Measurements from ENCODE around the gene SIVA1. TPM values are rescaled to one million over a fixed set of nuclear protein-coding genes. Genes with fewer than 3 reads are reported as not detected.

The SIVA1 gene
- total RNA-seq, 1 experiment from 2014 or later: 128 TPM

DNA sequence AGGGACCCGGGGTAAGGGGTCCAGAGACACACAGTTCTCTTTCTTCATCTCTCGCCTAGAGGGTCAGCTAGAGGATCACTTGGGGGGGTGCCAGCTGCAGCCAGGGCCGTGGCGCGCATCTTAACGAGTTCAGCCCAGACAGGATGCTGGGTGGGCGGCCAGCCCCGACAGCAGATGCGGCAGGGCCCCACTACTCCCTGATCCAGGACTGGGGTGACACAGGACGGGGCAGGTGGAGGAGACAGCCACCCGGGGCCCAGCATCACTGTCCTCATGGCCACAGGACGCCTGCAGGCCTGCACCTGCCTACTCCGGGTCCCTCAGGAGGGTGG is 29.8 kb downstream of the SIVA1 start (continued):
- no peak for TF ChIP-seq ZNF512 (CRISPR knock-in tag; IDR thresholded peaks at IDR 0.05; ENCODE audit: borderline replicate concordance)

DNA sequence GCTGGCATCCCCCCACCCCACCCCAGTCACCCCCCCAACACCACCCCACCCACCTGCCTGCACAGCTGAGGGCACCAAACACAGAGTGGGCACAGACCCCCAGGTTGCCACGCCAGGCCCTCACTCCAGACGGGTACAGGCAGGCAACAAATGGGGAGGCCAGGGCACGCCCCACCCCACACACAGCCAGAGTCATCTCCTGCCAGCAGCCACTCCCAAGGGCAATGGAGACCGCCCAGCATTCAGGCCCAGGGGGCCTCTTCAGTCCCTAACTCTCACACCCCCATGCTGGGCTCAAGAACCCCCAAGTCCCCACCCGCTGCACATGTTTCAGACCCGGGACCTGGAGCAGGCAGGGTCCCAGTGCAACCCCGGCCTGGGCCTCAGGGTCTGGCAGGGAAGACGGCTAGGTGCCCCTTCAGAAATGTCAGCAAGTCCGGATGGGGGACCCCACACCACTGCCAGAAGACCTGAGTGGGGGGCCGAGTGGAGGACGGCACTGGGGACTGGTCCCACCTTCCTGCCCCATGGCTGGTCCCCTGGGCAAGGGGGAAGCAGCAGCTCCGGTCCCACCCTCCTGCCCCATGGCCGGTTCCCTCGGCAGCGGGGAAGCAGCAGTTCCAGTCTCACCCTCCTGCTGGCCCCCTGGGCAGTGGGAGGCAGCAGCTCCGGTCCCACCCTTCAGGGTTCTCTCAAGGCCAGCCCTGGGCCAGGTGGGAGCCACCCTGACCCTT is 30.7 kb downstream of the SIVA1 start:
- no peak overlapping the region for H3K4me3 Mint-ChIP-seq
- TF ChIP-seq ATF1 (CRISPR knock-in tag; IDR thresholded peaks at IDR 0.05) (no peak), ZNF423 (CRISPR knock-in tag; IDR thresholded peaks at IDR 0.05) (no peak), AR (CRISPR knock-in tag; IDR thresholded peaks at IDR 0.05) (no peak)
- TF ChIP-seq, protein P1, sequence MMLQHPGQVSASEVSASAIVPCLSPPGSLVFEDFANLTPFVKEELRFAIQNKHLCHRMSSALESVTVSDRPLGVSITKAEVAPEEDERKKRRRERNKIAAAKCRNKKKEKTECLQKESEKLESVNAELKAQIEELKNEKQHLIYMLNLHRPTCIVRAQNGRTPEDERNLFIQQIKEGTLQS (CRISPR knock-in tag; conservative IDR thresholded peaks at IDR 0.05): no peak
- no peaks in the 10 kb centered on the region for H3K4me1 Mint-ChIP-seq
- DNase-seq (ENCODE audit: low spot score) (no peak), ATAC-seq (no peak)
- H3K9me3 Mint-ChIP-seq: no peaks in the 10 kb centered on the region
- no peaks in the 10 kb centered on the region for H3K36me3 Mint-ChIP-seq
- H3K27ac Mint-ChIP-seq: no peak overlapping the region
- ChIA-PET CTCF (interaction anchor here (0.7 kb wide), 1 partner anchor 44 kb away, joined by 3 read pairs; no protein-coding TSS in a partner anchor), POLR2A (no interaction called here)
- no peaks in the 10 kb centered on the region for H3K27me3 Mint-ChIP-seq (ENCODE audit: low read depth)

GRCh38 chr14:104784218-104784568 is 31.2 kb downstream of the SIVA1 start:
- TF ChIP-seq, protein P1 (CRISPR knock-in tag; conservative IDR thresholded peaks at IDR 0.05): no peak
- TF ChIP-seq, protein P2, sequence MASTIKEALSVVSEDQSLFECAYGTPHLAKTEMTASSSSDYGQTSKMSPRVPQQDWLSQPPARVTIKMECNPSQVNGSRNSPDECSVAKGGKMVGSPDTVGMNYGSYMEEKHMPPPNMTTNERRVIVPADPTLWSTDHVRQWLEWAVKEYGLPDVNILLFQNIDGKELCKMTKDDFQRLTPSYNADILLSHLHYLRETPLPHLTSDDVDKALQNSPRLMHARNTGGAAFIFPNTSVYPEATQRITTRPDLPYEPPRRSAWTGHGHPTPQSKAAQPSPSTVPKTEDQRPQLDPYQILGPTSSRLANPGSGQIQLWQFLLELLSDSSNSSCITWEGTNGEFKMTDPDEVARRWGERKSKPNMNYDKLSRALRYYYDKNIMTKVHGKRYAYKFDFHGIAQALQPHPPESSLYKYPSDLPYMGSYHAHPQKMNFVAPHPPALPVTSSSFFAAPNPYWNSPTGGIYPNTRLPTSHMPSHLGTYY (CRISPR knock-in tag; IDR thresholded peaks at IDR 0.05): no peak
- TF ChIP-seq JAZF1 (CRISPR knock-in tag; IDR thresholded peaks at IDR 0.05): no peak
- TF ChIP-seq ZMAT4 (CRISPR knock-in tag; IDR thresholded peaks at IDR 0.05): no peak
- no peak for TF ChIP-seq MXD4 (CRISPR knock-in tag; IDR thresholded peaks at IDR 0.05; ENCODE audit: borderline replicate concordance)
- TF ChIP-seq GABPB1 (CRISPR knock-in tag; IDR thresholded peaks at IDR 0.05): no peak
- no peak for TF ChIP-seq EMX1 (CRISPR knock-in tag; IDR thresholded peaks at IDR 0.05)
- TF ChIP-seq ZBTB43 (CRISPR knock-in tag; IDR thresholded peaks at IDR 0.05): no peak
- no peak for TF ChIP-seq ZNF425 (CRISPR knock-in tag; conservative IDR thresholded peaks at IDR 0.05)
- no peak for TF ChIP-seq TEAD1 (CRISPR knock-in tag; IDR thresholded peaks at IDR 0.05)
- no peak for TF ChIP-seq NR1H2 (CRISPR knock-in tag; IDR thresholded peaks at IDR 0.05)
- TF ChIP-seq RORB (CRISPR knock-in tag; IDR thresholded peaks at IDR 0.05): no peak
- TF ChIP-seq ELF4 (CRISPR knock-in tag; IDR thresholded peaks at IDR 0.05; ENCODE audit: low read depth): no peak
- no peak for TF ChIP-seq ESRRA (CRISPR knock-in tag; IDR thresholded peaks at IDR 0.05; ENCODE audit: borderline replicate concordance)
- Mint-ChIP-seq H3K4me1 (no peaks in the 10 kb centered on the region), H3K4me3 (no peak overlapping the region), H3K9me3 (no peaks in the 10 kb centered on the region), H3K27me3 (ENCODE audit: low read depth) (no peaks in the 10 kb centered on the region), H3K27ac (no peak overlapping the region), H3K36me3 (no peaks in the 10 kb centered on the region)
- ATAC-seq (no peak), DNase-seq (ENCODE audit: low spot score) (no peak)
- ChIA-PET POLR2A (no interaction called here), CTCF (interaction anchor here (0.7 to 1.3 kb wide), 3 partner anchors 13 to 43 kb away, joined by 3 to 6 read pairs (median 3); no protein-coding TSS in a partner anchor)
